PFSK-1 (cell line): ENCODE measurements around the gene ZNF331. TPM values are rescaled to one million over a fixed set of nuclear protein-coding genes. Genes with fewer than 3 reads are reported as not detected.
A peak's percentile ranks its signal among the peaks of the same experiment; 100 is the strongest.

Experiments
- FOXP2 ChIP-seq: optimal IDR thresholded peaks from 2 replicates; pipeline ENCODE3; 2011; ENCODE audit warnings: borderline replicate concordance, control low read depth, inconsistent platforms; ENCODE audit not compliant: insufficient read depth; ENCODE audit errors: extremely low read length, extremely low read depth
- POLR2AphosphoS5 ChIP-seq: IDR thresholded peaks from 2 replicates; pipeline ENCODE4 v1.6.1; 2012; ENCODE audit warnings: low read depth, mild to moderate bottlenecking, control low read depth, low read length, moderate library complexity
- REST ChIP-seq, 2 experiments: IDR thresholded peaks; 2 replicates each; pipeline versions ENCODE4 v1.6.1 to v1.8.0; 2011 to 2012; ENCODE audit warnings: low read depth in 2 of 2, low read length in 2 of 2, control low read depth in 1 of 2, inconsistent platforms in 1 of 2, mild to moderate bottlenecking in 1 of 2, moderate library complexity in 1 of 2; ENCODE audit not compliant: insufficient read depth in 1 of 2
- SIN3A ChIP-seq: IDR thresholded peaks from 2 replicates; pipeline ENCODE4 v1.6.1; 2012; ENCODE audit warnings: mild to moderate bottlenecking, low read length, moderate library complexity, borderline replicate concordance; ENCODE audit not compliant: insufficient read depth
- TAF1 ChIP-seq: IDR thresholded peaks from 2 replicates; pipeline ENCODE4 v1.6.1; 2012; ENCODE audit warnings: low read length, control low read depth, borderline replicate concordance; ENCODE audit not compliant: insufficient read depth
- polyA plus RNA-seq: library from polyadenylated mRNA; unstranded; fragments of >200 nt; gene quantifications from one replicate; pipeline ENCODE4 v1.2.1, GENCODE V29; 2012; ENCODE audit warnings: low read depth, missing spikeins; ENCODE audit not compliant: insufficient read length

Gene ZNF331
- polyA plus RNA-seq = 9.8 TPM

- TF ChIP-seq POLR2AphosphoS5 (no peak; the same call in 1 of the 2 replicates), FOXP2 (peak; percentile 36)
These were observed at the start of gene ZNF331 for GRCh38 chr19:53537521-53538377. Gene ZNF331, plus strand, starts transcription at chr19:53538145. Its CDS starts 31,232 bp downstream, at chr19:53569377.

- TF ChIP-seq REST (IDR thresholded peaks at IDR 0.05; ENCODE audit: insufficient read depth in 1 of 2, low read depth in 2 of 2, low read length in 2 of 2) (no peak), SIN3A (no peak), POLR2AphosphoS5 (no peak), FOXP2 (no peak), TAF1 (no peak)
These were observed 45.8 kb upstream of the ZNF331 start for GRCh38 chr19:53492153-53492552.

GRCh38 chr19:53504885-53505284 lies 33.1 kb upstream of the ZNF331 start:
- TF ChIP-seq FOXP2 = no peak

- TF ChIP-seq FOXP2 (no peak), POLR2AphosphoS5 (no peak), REST (IDR thresholded peaks at IDR 0.05; ENCODE audit: insufficient read depth in 1 of 2, low read depth in 2 of 2, low read length in 2 of 2) (no peak), SIN3A (no peak)
These were observed 31.2 kb upstream of the ZNF331 start for GRCh38 chr19:53506728-53507127.

- TF ChIP-seq SIN3A (no peak), TAF1 (no peak), POLR2AphosphoS5 (no peak), REST (IDR thresholded peaks at IDR 0.05; ENCODE audit: insufficient read depth in 1 of 2, low read depth in 2 of 2, low read length in 2 of 2) (no peak), FOXP2 (no peak)
These were observed 30.2 kb upstream of the ZNF331 start for GRCh38 chr19:53507523-53508442.

- no peak for TF ChIP-seq REST (IDR thresholded peaks at IDR 0.05; ENCODE audit: insufficient read depth in 1 of 2, low read depth in 2 of 2, low read length in 2 of 2)
- TF ChIP-seq FOXP2 = no peak
- no peak for TF ChIP-seq SIN3A
- no peak for TF ChIP-seq POLR2AphosphoS5
- no peak for TF ChIP-seq TAF1
These were observed 28.5 kb upstream of the ZNF331 start for GRCh38 chr19:53509443-53509842.
